Fibroblast of lung (primary cell): Measurements from ENCODE around the gene MYH13. TPM values are rescaled to one million over a fixed set of nuclear protein-coding genes. Genes with fewer than 3 reads are reported as not detected.

Experiments used
- DNase-seq, 2 donors: peaks; one replicate each; pipeline versions ENCODE4 v3.0.0 to v3.0.0-alpha.2; 2010; ENCODE audit warnings: low read depth in 2 of 2
- H2AFZ ChIP-seq: 2 replicates; pipeline ENCODE4 v1.5.1; 2012; ENCODE audit warnings: low read length, control low read depth, inconsistent platforms
- H3K27ac ChIP-seq: 2 replicates; pipeline ENCODE4 v1.5.1; 2011; ENCODE audit warnings: low read length, control low read depth; ENCODE audit not compliant: insufficient read depth
- H3K27me3 ChIP-seq: 2 replicates; pipeline ENCODE4 v1.5.1; 2011; ENCODE audit warnings: mild to moderate bottlenecking, low read length; ENCODE audit not compliant: control insufficient read depth, insufficient read depth
- H3K36me3 ChIP-seq: 2 replicates; pipeline ENCODE4 v1.5.1; 2011; ENCODE audit warnings: low read length; ENCODE audit not compliant: control insufficient read depth, insufficient read depth
- H3K4me1 ChIP-seq: 2 replicates; pipeline ENCODE4 v1.5.1; 2011; ENCODE audit warnings: low read length; ENCODE audit not compliant: control insufficient read depth, insufficient read depth; ENCODE audit errors: extremely low read depth
- H3K4me2 ChIP-seq: 2 replicates; pipeline ENCODE4 v1.5.1; 2011; ENCODE audit warnings: low read length, control low read depth; ENCODE audit not compliant: insufficient read depth; ENCODE audit errors: extremely low read depth
- H3K4me3 ChIP-seq, 4 experiments: fragments of 200-600 bp in 1 of 4; sonication (generic) in 1 of 4; replicated peaks in 1 of 4; 2 replicates each; pipeline ENCODE4 v1.5.1; 2011 to 2016; ENCODE audit warnings: low read length in 4 of 4, low read depth in 3 of 4, mild to moderate bottlenecking in 3 of 4, control low read depth in 2 of 4, inconsistent platforms in 1 of 4, mixed read lengths in 1 of 4; ENCODE audit not compliant: insufficient read depth in 1 of 4; ENCODE audit errors: control extremely low read depth in 1 of 4
- H3K79me2 ChIP-seq: 2 replicates; pipeline ENCODE4 v1.5.1; 2012; ENCODE audit warnings: mild to moderate bottlenecking, low read length, inconsistent platforms; ENCODE audit not compliant: control insufficient read depth, insufficient read depth
- H3K9ac ChIP-seq: 2 replicates; pipeline ENCODE4 v1.5.1; 2011; ENCODE audit warnings: mild to moderate bottlenecking, low read length, control low read depth; ENCODE audit not compliant: insufficient read depth
- H3K9me3 ChIP-seq: 2 replicates; pipeline ENCODE4 v1.5.1; 2012; ENCODE audit warnings: low read depth, low read length; ENCODE audit not compliant: control insufficient read depth, insufficient read depth
- H4K20me1 ChIP-seq: 2 replicates; pipeline ENCODE4 v1.5.1; 2011; ENCODE audit warnings: low read length; ENCODE audit not compliant: control insufficient read depth, insufficient read depth; ENCODE audit errors: extremely low read depth
- CTCF ChIP-seq, 2 donors: IDR thresholded peaks in 1 of 2; conservative IDR thresholded peaks in 1 of 2; 1 replicate in 1 of 2; 2 replicates in 1 of 2; pipeline ENCODE4 v1.5.1; 2011 to 2012; ENCODE audit warnings: low read length in 2 of 2, control low read depth in 1 of 2, inconsistent platforms in 1 of 2, low read depth in 1 of 2, mild to moderate bottlenecking in 1 of 2
- EZH2 ChIP-seq: IDR thresholded peaks from 2 replicates; pipeline ENCODE4 v1.5.1; 2012; ENCODE audit warnings: low read length, control low read depth, mild to moderate bottlenecking; ENCODE audit errors: missing control alignments
- polyA plus RNA-seq, 2 donors: library from polyadenylated mRNA; depleted of rRNA in 1 of 2; stranded (reverse) in 1 of 2; unstranded in 1 of 2; fragments of >200 nt; gene quantifications; 2 replicates each; pipeline ENCODE4 v1.2.1, GENCODE V29; 2011 to 2012; ENCODE audit warnings: missing spikeins in 1 of 2
- total RNA-seq: library from RNA; depleted of rRNA; stranded (reverse); fragments of >200 nt; gene quantifications from 2 replicates; pipeline ENCODE4 v1.2.1, GENCODE V29; 2014

Gene MYH13
- total and polyA plus RNA-seq, 2 donors (not counting 1 experiment from before 2014, with no cell fraction given), result not detected

- no peak overlapping the region for H3K27ac ChIP-seq
- no peaks in the 10 kb centered on the region for H3K79me2 ChIP-seq
- TF ChIP-seq CTCF (conservative IDR thresholded peaks at IDR 0.05 in 1 of 2, IDR thresholded peaks at IDR 0.05 in 1 of 2; ENCODE audit: low read depth in 1 of 2, low read length in 2 of 2) (no peak), EZH2 (no peak)
- no peak overlapping the region for H2AFZ ChIP-seq
- no peaks in the 10 kb centered on the region for H3K4me1 ChIP-seq
- DNase-seq, result no peak
- H3K9me3 ChIP-seq, result no peaks in the 10 kb centered on the region
- H3K36me3 ChIP-seq, result no peaks in the 10 kb centered on the region
- no peaks in the 10 kb centered on the region for H4K20me1 ChIP-seq
- H3K27me3 ChIP-seq, result no peaks in the 10 kb centered on the region
- no peak overlapping the region for H3K4me3 ChIP-seq
- no peak overlapping the region for H3K4me2 ChIP-seq
- no peak overlapping the region for H3K9ac ChIP-seq
Observed at GRCh38 chr17:10290041-10290440, 82.8 kb downstream of the MYH13 start.

GRCh38 chr17:10286324-10286723 lies 86.5 kb downstream of the MYH13 start:
- Histone ChIP-seq H3K4me1 (no peaks in the 10 kb centered on the region), H3K79me2 (no peaks in the 10 kb centered on the region), H2AFZ (no peak overlapping the region), H3K36me3 (no peaks in the 10 kb centered on the region), H3K4me2 (no peak overlapping the region), H3K27me3 (no peaks in the 10 kb centered on the region), H3K9me3 (no peaks in the 10 kb centered on the region), H3K9ac (no peak overlapping the region), H3K4me3 (no peak overlapping the region), H4K20me1 (no peaks in the 10 kb centered on the region), H3K27ac (no peak overlapping the region)
- no peak for DNase-seq
- no peak for TF ChIP-seq EZH2

GRCh38 chr17:10285896-10286295 lies 86.9 kb downstream of the MYH13 start:
- DNase-seq, result no peak
- H3K27me3 ChIP-seq, result no peaks in the 10 kb centered on the region
- no peaks in the 10 kb centered on the region for H3K4me1 ChIP-seq
- no peak overlapping the region for H3K4me3 ChIP-seq
- no peak overlapping the region for H2AFZ ChIP-seq
- H3K36me3 ChIP-seq, result no peaks in the 10 kb centered on the region
- no peak overlapping the region for H3K4me2 ChIP-seq
- H3K27ac ChIP-seq, result no peak overlapping the region
- H4K20me1 ChIP-seq, result no peaks in the 10 kb centered on the region
- no peak for TF ChIP-seq EZH2
- H3K79me2 ChIP-seq, result no peaks in the 10 kb centered on the region
- no peak overlapping the region for H3K9ac ChIP-seq
- no peaks in the 10 kb centered on the region for H3K9me3 ChIP-seq

- H3K36me3 ChIP-seq, result no peaks in the 10 kb centered on the region
- H3K9me3 ChIP-seq, result no peaks in the 10 kb centered on the region
- no peaks in the 10 kb centered on the region for H3K79me2 ChIP-seq
- no peak overlapping the region for H3K4me2 ChIP-seq
- H2AFZ ChIP-seq, result no peak overlapping the region
- TF ChIP-seq EZH2, result no peak
- TF ChIP-seq CTCF (conservative IDR thresholded peaks at IDR 0.05 in 1 of 2, IDR thresholded peaks at IDR 0.05 in 1 of 2; ENCODE audit: low read depth in 1 of 2, low read length in 2 of 2), result no peak
- no peaks in the 10 kb centered on the region for H3K27me3 ChIP-seq
- H3K9ac ChIP-seq, result no peak overlapping the region
- H3K27ac ChIP-seq, result no peak overlapping the region
- no peaks in the 10 kb centered on the region for H4K20me1 ChIP-seq
- DNase-seq, result no peak
- H3K4me3 ChIP-seq, result no peak overlapping the region
- no peaks in the 10 kb centered on the region for H3K4me1 ChIP-seq
Observed at GRCh38 chr17:10280068-10280467, 92.7 kb downstream of the MYH13 start.
